ENCODE measurements around the gene NXF3.
"Not testable (repeated sequence)": the region's sequence is repeated elsewhere in the genome, so short reads cannot be mapped to it uniquely, and the experiment has no call there.

Gene NXF3, protein sequence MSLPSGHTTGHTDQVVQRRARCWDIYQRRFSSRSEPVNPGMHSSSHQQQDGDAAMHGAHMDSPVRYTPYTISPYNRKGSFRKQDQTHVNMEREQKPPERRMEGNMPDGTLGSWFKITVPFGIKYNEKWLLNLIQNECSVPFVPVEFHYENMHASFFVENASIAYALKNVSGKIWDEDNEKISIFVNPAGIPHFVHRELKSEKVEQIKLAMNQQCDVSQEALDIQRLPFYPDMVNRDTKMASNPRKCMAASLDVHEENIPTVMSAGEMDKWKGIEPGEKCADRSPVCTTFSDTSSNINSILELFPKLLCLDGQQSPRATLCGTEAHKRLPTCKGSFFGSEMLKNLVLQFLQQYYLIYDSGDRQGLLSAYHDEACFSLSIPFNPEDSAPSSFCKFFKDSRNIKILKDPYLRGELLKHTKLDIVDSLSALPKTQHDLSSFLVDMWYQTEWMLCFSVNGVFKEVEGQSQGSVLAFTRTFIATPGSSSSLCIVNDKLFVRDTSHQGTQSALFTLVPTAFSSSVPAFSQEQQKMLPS

DNA sequence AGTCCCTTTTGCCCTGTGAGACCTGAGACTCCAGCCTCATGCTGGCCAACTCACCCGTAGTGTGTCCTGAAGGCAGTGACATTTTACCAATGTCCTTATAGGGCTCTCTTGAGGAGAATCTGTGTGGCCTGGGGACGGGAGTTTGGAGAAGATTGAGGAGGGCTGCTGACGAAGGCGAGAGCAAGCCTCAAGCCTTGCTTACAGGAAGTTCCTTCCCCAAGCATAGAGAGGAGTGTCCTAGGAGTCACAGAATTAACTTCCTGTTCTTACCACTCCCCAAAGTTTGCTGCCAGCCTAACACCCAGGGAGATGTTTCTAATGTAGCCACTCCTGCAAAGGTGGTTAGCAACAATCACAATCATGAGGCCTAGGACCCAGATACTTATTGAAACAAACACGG is at the start of gene NXF3:
Gene NXF3 (minus strand): TSS at position 202 of the 400 bp plus-strand sequence. CDS start 120 bp downstream, at position 82.
- TF ChIP-seq, protein P1, sequence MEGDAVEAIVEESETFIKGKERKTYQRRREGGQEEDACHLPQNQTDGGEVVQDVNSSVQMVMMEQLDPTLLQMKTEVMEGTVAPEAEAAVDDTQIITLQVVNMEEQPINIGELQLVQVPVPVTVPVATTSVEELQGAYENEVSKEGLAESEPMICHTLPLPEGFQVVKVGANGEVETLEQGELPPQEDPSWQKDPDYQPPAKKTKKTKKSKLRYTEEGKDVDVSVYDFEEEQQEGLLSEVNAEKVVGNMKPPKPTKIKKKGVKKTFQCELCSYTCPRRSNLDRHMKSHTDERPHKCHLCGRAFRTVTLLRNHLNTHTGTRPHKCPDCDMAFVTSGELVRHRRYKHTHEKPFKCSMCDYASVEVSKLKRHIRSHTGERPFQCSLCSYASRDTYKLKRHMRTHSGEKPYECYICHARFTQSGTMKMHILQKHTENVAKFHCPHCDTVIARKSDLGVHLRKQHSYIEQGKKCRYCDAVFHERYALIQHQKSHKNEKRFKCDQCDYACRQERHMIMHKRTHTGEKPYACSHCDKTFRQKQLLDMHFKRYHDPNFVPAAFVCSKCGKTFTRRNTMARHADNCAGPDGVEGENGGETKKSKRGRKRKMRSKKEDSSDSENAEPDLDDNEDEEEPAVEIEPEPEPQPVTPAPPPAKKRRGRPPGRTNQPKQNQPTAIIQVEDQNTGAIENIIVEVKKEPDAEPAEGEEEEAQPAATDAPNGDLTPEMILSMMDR (IDR thresholded peaks at IDR 0.05; ENCODE audit: borderline replicate concordance, insufficient read depth, low read depth, low read length) = no peak
- H3K4me3 ChIP-seq (ENCODE audit: low read depth, low read length) = no peak within 1 kb of the TSS

DNA sequence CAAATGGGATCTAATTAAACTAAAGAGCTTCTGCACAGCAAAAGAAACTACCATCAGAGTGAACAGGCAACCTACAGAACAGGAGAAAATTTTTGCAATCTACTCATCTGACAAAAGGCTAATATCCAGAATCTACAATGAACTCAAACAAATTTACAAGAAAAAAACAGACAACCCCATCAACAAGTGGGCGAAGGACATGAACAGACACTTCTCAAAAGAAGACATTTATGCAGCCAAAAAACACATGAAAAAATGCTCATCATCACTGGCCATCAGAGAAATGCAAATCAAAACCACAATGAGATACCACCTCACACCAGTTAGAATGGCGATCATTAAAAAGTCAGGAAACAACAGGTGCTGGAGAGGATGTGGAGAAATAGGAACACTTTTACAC is 43.6 kb upstream of the NXF3 start:
- not testable (repeated sequence) for H3K4me3 ChIP-seq (ENCODE audit: low read depth, low read length)

DNA sequence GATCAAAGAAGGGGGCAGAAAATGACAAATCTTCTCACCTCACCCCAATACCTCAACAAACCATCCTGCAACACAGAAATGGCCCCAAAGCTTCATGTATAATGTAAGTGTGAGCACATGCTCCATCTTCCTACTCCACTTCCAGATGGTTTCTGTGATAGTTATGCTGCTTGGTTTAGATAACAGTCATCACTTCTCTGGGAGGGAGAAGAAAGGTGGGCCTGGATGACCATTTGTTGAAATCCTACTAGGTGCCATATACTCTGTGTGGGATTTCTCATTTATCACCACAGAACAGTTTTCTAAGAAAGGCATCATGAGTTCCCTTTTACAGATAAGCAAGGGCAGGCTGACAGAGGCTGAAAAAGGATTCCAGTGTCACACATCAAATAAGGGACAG is 31.3 kb upstream of the NXF3 start:
- no peak overlapping the region for H3K4me3 ChIP-seq (ENCODE audit: low read depth, low read length)
- TF ChIP-seq, protein P1 (IDR thresholded peaks at IDR 0.05; ENCODE audit: borderline replicate concordance, insufficient read depth, low read depth, low read length) = no peak

DNA sequence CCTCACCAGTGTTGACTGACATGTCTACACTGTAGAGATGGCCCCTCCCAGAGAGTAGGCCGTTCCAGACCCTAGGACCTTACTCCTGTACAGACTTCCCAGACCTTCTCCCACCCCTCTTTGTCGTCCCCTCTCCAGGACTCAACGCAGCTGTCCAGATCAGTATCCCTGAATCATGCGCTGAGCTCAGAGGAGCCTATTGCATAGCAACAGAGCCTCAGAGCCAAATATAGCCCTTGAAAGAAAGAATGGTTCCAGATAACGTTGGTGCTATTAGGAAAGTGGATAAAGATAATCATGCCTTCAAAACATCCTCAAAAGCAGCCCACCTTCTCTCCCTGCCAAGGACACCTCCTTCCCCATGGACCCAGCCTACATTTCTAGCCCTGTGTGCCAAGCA is 27.8 kb upstream of the NXF3 start:
- TF ChIP-seq, protein P1 (IDR thresholded peaks at IDR 0.05; ENCODE audit: borderline replicate concordance, insufficient read depth, low read depth, low read length) = no peak
- no peak overlapping the region for H3K4me3 ChIP-seq (ENCODE audit: low read depth, low read length)

DNA sequence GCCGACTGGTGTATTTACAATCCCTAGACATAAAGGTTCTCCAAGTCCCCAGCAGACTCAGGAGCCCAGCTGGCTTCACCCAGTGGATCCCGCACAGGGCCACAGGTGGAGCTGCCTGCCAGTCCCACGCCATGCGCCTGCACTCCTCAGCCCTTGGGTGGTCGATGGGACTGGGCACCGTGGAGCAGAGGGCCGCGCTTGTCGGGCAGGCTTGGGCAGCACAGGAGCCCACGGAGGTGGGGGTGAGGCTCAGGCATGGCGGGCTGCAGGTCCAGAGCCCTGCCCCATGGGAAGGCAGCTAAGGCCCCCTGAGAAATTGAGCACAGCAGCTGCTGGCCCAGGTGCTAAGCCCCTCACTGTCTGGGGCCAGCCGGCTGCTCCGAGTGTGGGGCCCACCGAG is 24.0 kb upstream of the NXF3 start:
- H3K4me3 ChIP-seq (ENCODE audit: low read depth, low read length) = not testable (repeated sequence)

DNA sequence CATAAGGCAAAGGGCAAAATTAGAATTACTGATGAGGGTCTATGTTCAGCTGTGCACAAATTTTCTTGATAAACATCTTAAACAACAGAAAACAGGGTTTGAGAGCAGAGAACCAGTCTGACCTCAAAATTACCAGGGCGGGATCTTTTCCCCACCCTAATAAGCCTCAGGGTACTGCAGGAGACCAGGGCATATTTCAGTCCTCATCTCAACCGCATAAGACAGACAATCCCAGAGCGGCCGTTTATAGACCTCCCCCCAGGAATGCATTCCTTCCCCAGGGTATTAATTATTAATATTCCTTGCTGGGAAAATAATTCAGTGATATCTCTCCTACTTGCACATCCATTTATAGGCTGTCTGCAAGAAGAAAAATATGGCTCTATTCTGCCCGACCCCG is 16.6 kb upstream of the NXF3 start:
- not testable (repeated sequence) for H3K4me3 ChIP-seq (ENCODE audit: low read depth, low read length)

DNA sequence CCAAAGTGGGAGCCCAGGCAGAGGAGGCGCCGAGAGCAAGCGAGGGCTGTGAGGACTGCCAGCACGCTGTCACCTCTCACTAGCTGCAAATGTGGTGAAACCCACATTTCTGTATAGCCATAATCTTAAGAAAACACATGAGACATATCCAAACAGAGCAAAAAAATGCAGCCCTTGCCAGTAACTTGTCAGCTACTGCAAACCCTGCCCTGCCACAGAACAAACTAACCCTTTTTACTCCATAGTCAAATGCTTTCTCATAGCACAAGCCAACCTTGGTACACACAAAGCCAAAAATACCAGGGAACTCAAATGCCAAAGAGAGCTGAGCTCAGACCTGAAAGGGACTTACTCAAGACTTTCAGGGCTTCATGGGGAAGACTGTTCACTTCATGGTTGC is 14.9 kb upstream of the NXF3 start:
- TF ChIP-seq, protein P1 (IDR thresholded peaks at IDR 0.05; ENCODE audit: borderline replicate concordance, insufficient read depth, low read depth, low read length) = no peak
- H3K4me3 ChIP-seq (ENCODE audit: low read depth, low read length) = no peak overlapping the region

DNA sequence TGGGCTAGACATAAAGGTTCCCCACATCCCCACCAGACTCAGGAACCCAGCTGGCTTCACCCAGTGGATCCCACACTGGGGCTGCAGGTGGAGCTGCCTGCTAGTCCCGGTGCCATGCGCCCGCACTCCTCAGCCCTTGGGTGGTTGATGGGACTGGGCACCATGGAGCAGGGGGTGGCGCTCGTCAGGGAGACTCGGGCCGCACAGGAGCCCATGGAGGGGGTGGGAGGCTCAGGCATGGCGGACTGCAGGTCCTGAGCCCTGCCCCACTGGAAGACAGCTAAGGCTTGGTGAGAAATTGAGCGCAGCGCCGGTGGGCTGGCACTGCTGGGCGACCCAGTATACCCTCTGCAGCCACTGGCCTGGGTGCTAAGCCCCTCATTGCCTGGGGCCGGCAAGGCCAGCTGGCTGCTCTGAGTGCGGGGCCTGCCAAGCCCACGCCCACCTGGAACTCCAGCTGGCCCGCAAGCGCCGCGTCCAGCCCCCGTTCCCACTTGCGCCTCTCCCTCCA is 14.3 kb upstream of the NXF3 start:
- H3K4me3 ChIP-seq (ENCODE audit: low read depth, low read length) = not testable (repeated sequence)

DNA sequence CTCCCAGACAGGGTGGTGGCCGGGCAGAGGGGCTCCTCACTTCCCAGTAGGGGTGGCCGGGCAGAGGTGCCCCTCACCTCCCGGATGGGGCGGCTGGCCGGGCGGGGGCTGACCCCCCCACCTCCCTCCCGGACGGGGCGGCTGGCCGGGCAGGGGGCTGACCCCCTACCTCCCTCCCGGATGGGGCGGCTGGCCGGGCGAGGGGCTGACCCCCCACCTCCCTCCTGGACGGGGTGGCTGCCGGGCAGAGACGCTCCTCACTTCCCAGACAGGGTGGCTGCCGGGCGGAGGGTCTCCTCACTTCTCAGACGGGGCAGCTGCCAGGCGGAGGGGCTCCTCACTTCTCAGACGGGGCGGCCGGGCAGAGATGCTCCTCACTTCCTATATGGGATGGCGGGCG is 11.4 kb upstream of the NXF3 start:
- not testable (repeated sequence) for H3K4me3 ChIP-seq (ENCODE audit: low read depth, low read length)

DNA sequence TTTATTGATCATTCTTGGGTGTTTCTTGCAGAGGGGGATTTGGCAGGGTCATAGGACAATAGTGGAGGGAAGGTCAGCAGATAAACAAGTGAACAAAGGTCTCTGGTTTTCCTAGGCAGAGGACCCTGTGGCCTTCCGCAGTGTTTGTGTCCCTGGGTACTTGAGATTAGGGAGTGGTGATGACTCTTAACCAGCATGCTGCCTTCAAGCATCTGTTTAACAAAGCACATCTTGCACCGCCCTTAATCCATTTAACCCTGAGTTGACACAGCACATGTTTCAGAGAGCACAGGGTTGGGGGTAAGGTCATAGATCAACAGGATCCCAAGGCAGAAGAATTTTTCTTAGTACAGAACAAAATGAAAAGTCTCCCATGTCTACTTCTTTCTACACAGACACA is 10.9 kb upstream of the NXF3 start:
- H3K4me3 ChIP-seq (ENCODE audit: low read depth, low read length) = not testable (repeated sequence)

All from GM12875 (cell line).